ENCODE data around the gene PNMA6F. TPM values are rescaled to one million over a fixed set of nuclear protein-coding genes. Genes with fewer than 3 reads are reported as not detected.

The PNMA6F gene
- total and polyA plus RNA-seq, 2 experiments from 2014 or later, result 0.06 to 0.83 TPM

- TF ChIP-seq, protein P1, sequence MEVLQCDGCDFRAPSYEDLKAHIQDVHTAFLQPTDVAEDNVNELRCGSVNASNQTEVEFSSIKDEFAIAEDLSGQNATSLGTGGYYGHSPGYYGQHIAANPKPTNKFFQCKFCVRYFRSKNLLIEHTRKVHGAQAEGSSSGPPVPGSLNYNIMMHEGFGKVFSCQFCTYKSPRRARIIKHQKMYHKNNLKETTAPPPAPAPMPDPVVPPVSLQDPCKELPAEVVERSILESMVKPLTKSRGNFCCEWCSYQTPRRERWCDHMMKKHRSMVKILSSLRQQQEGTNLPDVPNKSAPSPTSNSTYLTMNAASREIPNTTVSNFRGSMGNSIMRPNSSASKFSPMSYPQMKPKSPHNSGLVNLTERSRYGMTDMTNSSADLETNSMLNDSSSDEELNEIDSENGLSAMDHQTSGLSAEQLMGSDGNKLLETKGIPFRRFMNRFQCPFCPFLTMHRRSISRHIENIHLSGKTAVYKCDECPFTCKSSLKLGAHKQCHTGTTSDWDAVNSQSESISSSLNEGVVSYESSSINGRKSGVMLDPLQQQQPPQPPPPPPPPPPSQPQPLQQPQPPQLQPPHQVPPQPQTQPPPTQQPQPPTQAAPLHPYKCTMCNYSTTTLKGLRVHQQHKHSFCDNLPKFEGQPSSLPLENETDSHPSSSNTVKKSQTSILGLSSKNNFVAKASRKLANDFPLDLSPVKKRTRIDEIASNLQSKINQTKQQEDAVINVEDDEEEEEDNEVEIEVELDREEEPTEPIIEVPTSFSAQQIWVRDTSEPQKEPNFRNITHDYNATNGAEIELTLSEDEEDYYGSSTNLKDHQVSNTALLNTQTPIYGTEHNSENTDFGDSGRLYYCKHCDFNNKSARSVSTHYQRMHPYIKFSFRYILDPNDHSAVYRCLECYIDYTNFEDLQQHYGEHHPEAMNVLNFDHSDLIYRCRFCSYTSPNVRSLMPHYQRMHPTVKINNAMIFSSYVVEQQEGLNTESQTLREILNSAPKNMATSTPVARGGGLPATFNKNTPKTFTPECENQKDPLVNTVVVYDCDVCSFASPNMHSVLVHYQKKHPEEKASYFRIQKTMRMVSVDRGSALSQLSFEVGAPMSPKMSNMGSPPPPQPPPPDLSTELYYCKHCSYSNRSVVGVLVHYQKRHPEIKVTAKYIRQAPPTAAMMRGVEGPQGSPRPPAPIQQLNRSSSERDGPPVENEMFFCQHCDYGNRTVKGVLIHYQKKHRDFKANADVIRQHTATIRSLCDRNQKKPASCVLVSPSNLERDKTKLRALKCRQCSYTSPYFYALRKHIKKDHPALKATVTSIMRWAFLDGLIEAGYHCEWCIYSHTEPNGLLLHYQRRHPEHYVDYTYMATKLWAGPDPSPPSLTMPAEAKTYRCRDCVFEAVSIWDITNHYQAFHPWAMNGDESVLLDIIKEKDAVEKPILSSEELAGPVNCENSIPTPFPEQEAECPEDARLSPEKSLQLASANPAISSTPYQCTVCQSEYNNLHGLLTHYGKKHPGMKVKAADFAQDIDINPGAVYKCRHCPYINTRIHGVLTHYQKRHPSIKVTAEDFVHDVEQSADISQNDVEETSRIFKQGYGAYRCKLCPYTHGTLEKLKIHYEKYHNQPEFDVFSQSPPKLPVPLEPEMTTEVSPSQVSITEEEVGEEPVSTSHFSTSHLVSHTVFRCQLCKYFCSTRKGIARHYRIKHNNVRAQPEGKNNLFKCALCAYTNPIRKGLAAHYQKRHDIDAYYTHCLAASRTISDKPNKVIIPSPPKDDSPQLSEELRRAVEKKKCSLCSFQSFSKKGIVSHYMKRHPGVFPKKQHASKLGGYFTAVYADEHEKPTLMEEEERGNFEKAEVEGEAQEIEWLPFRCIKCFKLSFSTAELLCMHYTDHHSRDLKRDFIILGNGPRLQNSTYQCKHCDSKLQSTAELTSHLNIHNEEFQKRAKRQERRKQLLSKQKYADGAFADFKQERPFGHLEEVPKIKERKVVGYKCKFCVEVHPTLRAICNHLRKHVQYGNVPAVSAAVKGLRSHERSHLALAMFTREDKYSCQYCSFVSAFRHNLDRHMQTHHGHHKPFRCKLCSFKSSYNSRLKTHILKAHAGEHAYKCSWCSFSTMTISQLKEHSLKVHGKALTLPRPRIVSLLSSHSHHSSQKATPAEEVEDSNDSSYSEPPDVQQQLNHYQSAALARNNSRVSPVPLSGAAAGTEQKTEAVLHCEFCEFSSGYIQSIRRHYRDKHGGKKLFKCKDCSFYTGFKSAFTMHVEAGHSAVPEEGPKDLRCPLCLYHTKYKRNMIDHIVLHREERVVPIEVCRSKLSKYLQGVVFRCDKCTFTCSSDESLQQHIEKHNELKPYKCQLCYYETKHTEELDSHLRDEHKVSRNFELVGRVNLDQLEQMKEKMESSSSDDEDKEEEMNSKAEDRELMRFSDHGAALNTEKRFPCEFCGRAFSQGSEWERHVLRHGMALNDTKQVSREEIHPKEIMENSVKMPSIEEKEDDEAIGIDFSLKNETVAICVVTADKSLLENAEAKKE (CRISPR knock-in tag; IDR thresholded peaks at IDR 0.05), result no peak
- TF ChIP-seq NANOG (IDR thresholded peaks at IDR 0.05; ENCODE audit: borderline replicate concordance) (no peak), STAT1 (IDR thresholded peaks at IDR 0.05; ENCODE audit: unreplicated experiment) (no peak), ZNF114 (CRISPR knock-in tag; IDR thresholded peaks at IDR 0.05) (no peak), JUNB (IDR thresholded peaks at IDR 0.05; ENCODE audit: unreplicated experiment) (no peak)
Measured at GRCh38 chrX:153299855-153300254, 21.7 kb downstream of the PNMA6F start (continued).

DNA sequence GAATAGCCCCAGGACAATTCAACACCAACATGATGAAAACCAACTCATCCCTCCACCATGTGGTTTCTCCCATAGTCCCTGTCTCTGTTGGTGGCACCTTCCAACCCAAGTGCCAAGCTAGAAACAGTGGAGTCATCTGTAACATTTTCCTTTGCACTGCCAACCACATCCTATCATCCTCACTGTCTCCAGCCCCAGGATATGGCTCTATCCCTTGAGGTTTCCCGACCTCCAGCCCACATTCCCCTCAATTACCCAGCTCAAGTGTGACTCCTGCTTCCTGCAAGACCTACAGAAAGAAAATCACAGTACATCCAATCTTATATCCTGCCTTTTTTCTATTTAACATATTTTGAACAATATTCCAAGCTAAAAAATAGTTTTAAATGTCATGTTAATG is 24.2 kb downstream of the PNMA6F start:
- Mint-ChIP-seq H3K27ac (no peak overlapping the region), H3K36me3 (ENCODE audit: low read depth) (no peaks in the 10 kb centered on the region), H3K4me3 (no peak overlapping the region), H3K9me3 (peaks cover 3% of the 10 kb centered on the region; the same call in 1 of the 3 replicates), H3K27me3 (ENCODE audit: insufficient read depth, low read depth, poor library complexity) (no peaks in the 10 kb centered on the region), H3K4me1 (no peaks in the 10 kb centered on the region)
- Histone ChIP-seq H3K4me2 (no peak overlapping the region), H3K27me3 (ENCODE audit: insufficient read depth) (no peaks in the 10 kb centered on the region), H3F3A (replicated peaks; ENCODE audit: low read depth) (no peaks in the 10 kb centered on the region), H3K9me2 (ENCODE audit: insufficient read depth) (no peaks in the 10 kb centered on the region), H4K20me1 (replicated peaks; ENCODE audit: insufficient read depth) (no peaks in the 10 kb centered on the region), H2AFZ (no peak overlapping the region), H3K36me3 (ENCODE audit: insufficient read depth) (no peaks in the 10 kb centered on the region), H3K27ac (ENCODE audit: low read depth) (no peak overlapping the region), H3K4me1 (ENCODE audit: insufficient read depth) (no peaks in the 10 kb centered on the region), H3K4me3 (no peak overlapping the region), H3K79me2 (replicated peaks; ENCODE audit: insufficient read depth) (no peaks in the 10 kb centered on the region)
- ATAC-seq, result no peak
- TF ChIP-seq EZH2phosphoT487 (IDR thresholded peaks at IDR 0.05; ENCODE audit: unreplicated experiment) (no peak), STAT1 (IDR thresholded peaks at IDR 0.05; ENCODE audit: unreplicated experiment) (no peak), POLR2AphosphoS5 (IDR thresholded peaks at IDR 0.05; ENCODE audit: low read depth) (no peak), CREB1 (CRISPR knock-in tag; IDR thresholded peaks at IDR 0.05; ENCODE audit: low read depth) (no peak), REST (IDR thresholded peaks at IDR 0.05; ENCODE audit: unreplicated experiment) (no peak), ETS1 (IDR thresholded peaks at IDR 0.05) (no peak), NANOG (IDR thresholded peaks at IDR 0.05; ENCODE audit: borderline replicate concordance) (no peak)
- TF ChIP-seq, protein P2, sequence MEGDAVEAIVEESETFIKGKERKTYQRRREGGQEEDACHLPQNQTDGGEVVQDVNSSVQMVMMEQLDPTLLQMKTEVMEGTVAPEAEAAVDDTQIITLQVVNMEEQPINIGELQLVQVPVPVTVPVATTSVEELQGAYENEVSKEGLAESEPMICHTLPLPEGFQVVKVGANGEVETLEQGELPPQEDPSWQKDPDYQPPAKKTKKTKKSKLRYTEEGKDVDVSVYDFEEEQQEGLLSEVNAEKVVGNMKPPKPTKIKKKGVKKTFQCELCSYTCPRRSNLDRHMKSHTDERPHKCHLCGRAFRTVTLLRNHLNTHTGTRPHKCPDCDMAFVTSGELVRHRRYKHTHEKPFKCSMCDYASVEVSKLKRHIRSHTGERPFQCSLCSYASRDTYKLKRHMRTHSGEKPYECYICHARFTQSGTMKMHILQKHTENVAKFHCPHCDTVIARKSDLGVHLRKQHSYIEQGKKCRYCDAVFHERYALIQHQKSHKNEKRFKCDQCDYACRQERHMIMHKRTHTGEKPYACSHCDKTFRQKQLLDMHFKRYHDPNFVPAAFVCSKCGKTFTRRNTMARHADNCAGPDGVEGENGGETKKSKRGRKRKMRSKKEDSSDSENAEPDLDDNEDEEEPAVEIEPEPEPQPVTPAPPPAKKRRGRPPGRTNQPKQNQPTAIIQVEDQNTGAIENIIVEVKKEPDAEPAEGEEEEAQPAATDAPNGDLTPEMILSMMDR (conservative IDR thresholded peaks at IDR 0.05; ENCODE audit: low read depth in 2 of 2), result no peak
- no peak for DNase-seq (ENCODE audit: low spot score)

All from GM23338 (cell line).